Adipocyte (in vitro differentiated cells): Measurements from ENCODE around the gene LRMDA.

Source experiments
- DNase-seq: peaks from one replicate; pipeline ENCODE4 v3.0.0-alpha.2; 2015; ENCODE audit warnings: low read depth
- H3K27me3 ChIP-seq: replicated peaks from 2 replicates; pipeline ENCODE4 v1.7.0; 2013; ENCODE audit warnings: mild to moderate bottlenecking, low read length, moderate library complexity; ENCODE audit not compliant: control insufficient read depth, insufficient read depth
- H3K36me3 ChIP-seq: 2 replicates; pipeline ENCODE4 v1.7.0; 2013; ENCODE audit warnings: low read length, mild to moderate bottlenecking, moderate library complexity; ENCODE audit not compliant: control insufficient read depth, insufficient read depth, severe bottlenecking
- H3K4me1 ChIP-seq: 2 replicates; pipeline ENCODE4 v1.7.0; 2013; ENCODE audit warnings: mild to moderate bottlenecking, low read length, moderate library complexity; ENCODE audit not compliant: control insufficient read depth, insufficient read depth
- H3K4me3 ChIP-seq: 2 replicates; pipeline ENCODE4 v1.7.0; 2013; ENCODE audit warnings: mild to moderate bottlenecking, low read length, moderate library complexity
- H3K9ac ChIP-seq: 2 replicates; pipeline ENCODE4 v1.7.0; 2013; ENCODE audit warnings: mild to moderate bottlenecking, low read length, moderate library complexity
- H3K9me3 ChIP-seq: 2 replicates; pipeline ENCODE4 v1.7.0; 2013; ENCODE audit warnings: mild to moderate bottlenecking, low read length, moderate library complexity; ENCODE audit not compliant: control insufficient read depth

The LRMDA gene

GRCh38 chr10:76491216-76491615 is 1059.8 kb downstream of the LRMDA start:
- H3K9me3 ChIP-seq, result peaks cover 41% of the 10 kb centered on the region
- H3K9ac ChIP-seq, result no peak overlapping the region
- no peaks in the 10 kb centered on the region for H3K27me3 ChIP-seq
- H3K36me3 ChIP-seq, result no peaks in the 10 kb centered on the region
- peak overlapping the region; percentile 55 for H3K4me3 ChIP-seq
- DNase-seq, result no peak
- peaks cover 16% of the 10 kb centered on the region for H3K4me1 ChIP-seq

GRCh38 chr10:76492026-76492425 is 1060.6 kb downstream of the LRMDA start:
- Histone ChIP-seq H3K9me3 (peaks cover 41% of the 10 kb centered on the region), H3K9ac (no peak overlapping the region), H3K36me3 (no peaks in the 10 kb centered on the region), H3K4me3 (peak overlapping the region; percentile 55), H3K27me3 (no peaks in the 10 kb centered on the region), H3K4me1 (peaks cover 16% of the 10 kb centered on the region)
- peak; percentile 39 for DNase-seq

DNA sequence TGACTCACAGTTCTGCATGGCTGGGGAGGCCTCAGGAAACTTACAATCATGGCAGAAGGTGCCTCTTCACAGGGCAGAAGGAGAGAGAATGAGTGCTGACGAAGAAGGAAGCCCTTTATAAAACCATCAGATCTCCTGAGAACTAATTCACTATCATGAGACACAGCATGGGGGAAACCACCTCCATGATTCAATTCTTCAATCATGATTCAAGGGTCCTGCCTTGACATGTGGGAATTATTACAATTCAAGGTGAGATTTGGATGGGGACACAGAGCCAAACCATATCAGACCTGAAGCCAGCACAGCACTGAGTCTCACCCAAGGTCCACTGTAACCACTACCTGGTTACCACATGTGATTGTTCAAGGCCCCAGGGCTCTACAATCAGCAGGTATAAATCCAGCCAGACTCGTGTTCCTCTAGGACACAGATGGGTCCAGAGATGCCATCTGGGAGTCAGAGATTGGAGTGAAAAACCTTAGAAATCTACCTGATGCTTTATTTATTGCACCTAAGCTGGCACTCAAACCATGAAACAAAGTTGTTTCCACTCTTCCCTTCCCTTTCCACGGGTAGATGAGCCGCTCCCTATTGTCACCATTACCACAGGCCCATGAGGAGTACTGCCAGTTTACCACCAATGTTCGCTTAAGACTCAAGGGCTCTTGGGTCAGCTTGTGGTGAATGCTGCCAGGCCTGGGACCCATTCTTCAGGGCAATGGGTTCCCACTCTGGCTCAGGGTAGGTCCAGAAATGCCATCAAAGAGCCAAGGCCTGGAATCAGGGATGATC is 1061.5 kb downstream of the LRMDA start:
- Histone ChIP-seq H3K9ac (no peak overlapping the region), H3K9me3 (peaks cover 41% of the 10 kb centered on the region), H3K4me1 (peaks cover 20% of the 10 kb centered on the region), H3K4me3 (no peak overlapping the region), H3K27me3 (no peaks in the 10 kb centered on the region), H3K36me3 (no peaks in the 10 kb centered on the region)
- DNase-seq, result no peak

DNA sequence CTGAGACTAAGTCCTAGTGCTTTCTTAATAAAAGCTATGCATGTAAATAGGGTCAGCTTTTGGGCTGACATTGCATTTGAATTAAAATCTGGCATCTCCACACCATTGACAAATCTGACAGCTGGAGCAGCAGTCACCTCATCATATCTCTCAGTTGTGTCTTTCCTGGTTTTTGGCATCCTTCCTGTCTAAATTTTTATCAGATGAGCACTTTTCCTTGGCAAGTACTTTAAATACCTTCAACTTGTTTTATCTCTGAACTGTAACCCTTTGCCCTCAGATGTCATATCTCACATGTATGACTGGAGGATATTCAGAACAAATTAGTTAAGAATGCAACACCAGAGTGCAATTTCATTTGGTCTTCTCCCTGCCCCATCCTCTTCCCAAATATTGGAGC is 1066.2 kb downstream of the LRMDA start:
- H3K36me3 ChIP-seq, result no peaks in the 10 kb centered on the region
- H3K4me1 ChIP-seq, result peaks cover 4% of the 10 kb centered on the region
- H3K4me3 ChIP-seq, result no peak overlapping the region
- H3K9me3 ChIP-seq, result peaks cover 13% of the 10 kb centered on the region
- DNase-seq, result no peak
- no peaks in the 10 kb centered on the region for H3K27me3 ChIP-seq
- no peak overlapping the region for H3K9ac ChIP-seq

- Histone ChIP-seq H3K4me1 (peaks cover 9% of the 10 kb centered on the region), H3K9ac (no peak overlapping the region), H3K9me3 (peaks cover 22% of the 10 kb centered on the region)
These were observed 1073.4 kb downstream of the LRMDA start for GRCh38 chr10:76504823-76505222.

GRCh38 chr10:76509446-76509845 is 1078.0 kb downstream of the LRMDA start:
- no peaks in the 10 kb centered on the region for H3K27me3 ChIP-seq
- no peak for DNase-seq
- no peak overlapping the region for H3K4me3 ChIP-seq
- H3K9me3 ChIP-seq, result peaks cover 16% of the 10 kb centered on the region
- H3K4me1 ChIP-seq, result peaks cover 10% of the 10 kb centered on the region
- no peaks in the 10 kb centered on the region for H3K36me3 ChIP-seq
- H3K9ac ChIP-seq, result peak overlapping the region; percentile 2

More at GRCh38 chr10:76504823-76505222, 1073.4 kb downstream of the LRMDA start:
- no peaks in the 10 kb centered on the region for H3K27me3 ChIP-seq
- no peaks in the 10 kb centered on the region for H3K36me3 ChIP-seq
- H3K4me3 ChIP-seq, result no peak overlapping the region
- DNase-seq, result no peak

DNA sequence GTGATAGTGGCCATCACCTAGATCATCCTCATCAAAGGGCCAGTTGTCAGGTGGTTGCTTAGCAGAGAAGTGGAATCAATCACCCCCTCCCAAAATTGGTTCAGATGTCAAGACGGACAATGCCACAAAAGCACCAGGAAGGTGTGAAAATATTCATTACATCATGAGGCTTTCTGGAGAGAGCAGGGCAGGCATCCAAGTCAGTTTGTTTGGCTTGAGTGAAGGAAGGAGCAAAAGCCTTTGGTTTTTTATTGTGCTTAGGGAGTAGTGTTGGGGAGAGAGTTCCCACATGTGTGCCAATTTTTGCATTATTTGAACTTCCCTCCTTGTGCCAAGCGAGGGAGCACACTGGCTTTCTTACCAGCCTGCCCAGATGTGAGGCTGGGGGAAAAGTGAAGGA is 1082.9 kb downstream of the LRMDA start:
- Histone ChIP-seq H3K9ac (no peak overlapping the region), H3K4me3 (no peak overlapping the region), H3K36me3 (no peaks in the 10 kb centered on the region), H3K9me3 (no peaks in the 10 kb centered on the region), H3K27me3 (no peaks in the 10 kb centered on the region), H3K4me1 (peaks cover 9% of the 10 kb centered on the region)
- DNase-seq, result no peak

DNA sequence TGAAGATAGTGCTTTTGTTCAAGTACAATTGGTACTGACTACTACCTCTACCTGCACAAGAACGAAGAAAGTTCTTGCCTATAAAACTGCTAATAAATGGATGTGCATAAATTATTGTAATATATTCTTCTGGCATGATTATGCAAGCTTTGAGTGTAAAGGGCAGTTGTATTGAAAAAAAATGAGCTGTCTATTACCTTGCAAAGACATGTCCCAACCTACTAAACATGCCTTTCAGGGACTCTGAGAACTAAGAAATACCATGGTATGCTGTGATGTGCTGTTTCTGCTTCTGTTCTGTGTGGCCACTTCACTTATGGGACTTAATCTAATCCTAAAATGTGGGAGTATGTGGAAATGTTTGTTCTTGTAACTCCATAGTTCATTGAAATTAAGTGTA is 1083.4 kb downstream of the LRMDA start:
- Histone ChIP-seq H3K36me3 (no peaks in the 10 kb centered on the region), H3K4me1 (peaks cover 4% of the 10 kb centered on the region), H3K9ac (no peak overlapping the region), H3K27me3 (no peaks in the 10 kb centered on the region), H3K9me3 (no peaks in the 10 kb centered on the region), H3K4me3 (no peak overlapping the region)
- DNase-seq, result no peak

DNA sequence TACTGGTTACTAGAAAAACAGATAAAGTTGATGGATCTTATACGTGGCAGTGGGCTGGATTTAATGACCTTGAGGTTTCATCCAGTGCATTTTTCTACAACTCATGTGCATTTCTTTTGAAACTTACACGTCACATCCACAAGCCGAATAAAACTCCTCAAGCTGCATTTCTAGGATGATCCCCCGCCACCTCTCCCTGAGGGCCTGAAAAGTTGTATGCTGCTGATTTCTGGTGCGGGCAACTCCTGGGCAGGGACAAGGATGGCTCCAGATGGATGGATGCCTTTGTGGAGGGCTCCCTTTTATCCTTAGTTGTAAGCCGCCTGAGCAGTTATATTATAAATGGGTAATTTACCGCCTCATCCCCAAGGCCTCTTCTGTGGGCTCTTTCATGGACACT is 1091.1 kb downstream of the LRMDA start:
- no peaks in the 10 kb centered on the region for H3K4me1 ChIP-seq

GRCh38 chr10:76523246-76523645 is 1091.8 kb downstream of the LRMDA start:
- no peak for DNase-seq
- Histone ChIP-seq H3K9me3 (no peaks in the 10 kb centered on the region), H3K36me3 (no peaks in the 10 kb centered on the region)

More for the DNA sequence above, 1091.1 kb downstream of the LRMDA start:
- DNase-seq, result no peak
- Histone ChIP-seq H3K27me3 (no peaks in the 10 kb centered on the region), H3K9me3 (no peaks in the 10 kb centered on the region), H3K9ac (no peak overlapping the region), H3K4me3 (no peak overlapping the region), H3K36me3 (no peaks in the 10 kb centered on the region)

DNA sequence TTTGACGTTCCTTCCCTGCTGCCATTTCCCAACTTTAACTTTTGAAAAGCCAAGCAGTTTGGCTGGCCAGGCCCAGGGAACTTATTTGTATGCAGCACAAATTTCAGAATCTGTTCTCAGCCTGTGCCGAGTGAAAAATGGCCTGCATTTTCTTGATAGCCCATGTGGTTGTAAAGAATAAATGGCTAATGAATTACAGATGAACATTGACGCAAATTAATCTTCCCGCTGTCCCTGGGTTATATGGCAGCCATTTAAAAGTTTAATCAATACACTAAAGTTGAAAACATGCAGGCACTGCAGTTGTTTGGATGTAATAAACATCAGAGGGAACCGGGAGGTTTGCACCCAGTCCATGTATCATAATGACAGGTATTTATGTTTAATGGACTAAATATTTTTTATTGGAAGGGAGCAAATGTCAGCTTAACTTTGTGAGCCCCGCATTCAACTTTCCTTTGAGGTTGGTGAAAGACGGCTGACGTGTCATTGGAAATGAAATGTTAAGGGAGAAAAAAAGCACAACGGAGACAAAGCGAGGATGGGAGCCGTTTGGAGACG is 1092.4 kb downstream of the LRMDA start:
- no peaks in the 10 kb centered on the region for H3K27me3 ChIP-seq
- no peak for DNase-seq
- H3K4me1 ChIP-seq, result no peaks in the 10 kb centered on the region
- H3K36me3 ChIP-seq, result no peaks in the 10 kb centered on the region
- H3K9me3 ChIP-seq, result no peaks in the 10 kb centered on the region
- H3K9ac ChIP-seq, result no peak overlapping the region
- H3K4me3 ChIP-seq, result no peak overlapping the region

More at GRCh38 chr10:76523246-76523645, 1091.8 kb downstream of the LRMDA start:
- Histone ChIP-seq H3K9ac (no peak overlapping the region), H3K4me1 (no peaks in the 10 kb centered on the region), H3K27me3 (no peaks in the 10 kb centered on the region), H3K4me3 (no peak overlapping the region)
